ENCODE results near the gene CABLES1.
"Not testable (repeated sequence)": the region's sequence is repeated elsewhere in the genome, so short reads cannot be mapped to it uniquely, and the experiment has no call there.

Gene CABLES1

GRCh38 chr18:23134780-23135549 lies at the start of gene CABLES1:
Gene CABLES1 (plus strand): TSS chr18:23135485. CDS start chr18:23135763, 278 bp downstream.
- DNase-seq (ENCODE audit: low spot score) = no peak

GRCh38 chr18:23087352-23087751 lies 47.9 kb upstream of the CABLES1 start:
- DNase-seq (ENCODE audit: low spot score) = no peak

GRCh38 chr18:23088310-23088709 lies 47.0 kb upstream of the CABLES1 start:
- no peak for DNase-seq (ENCODE audit: low spot score)

- DNase-seq (ENCODE audit: low spot score) = not testable (repeated sequence)
These were observed 44.0 kb upstream of the CABLES1 start for GRCh38 chr18:23091017-23091993.

GRCh38 chr18:23092121-23092520 lies 43.2 kb upstream of the CABLES1 start:
- no peak for DNase-seq (ENCODE audit: low spot score)

- not testable (repeated sequence) for DNase-seq (ENCODE audit: low spot score)
These were observed 42.2 kb upstream of the CABLES1 start for GRCh38 chr18:23093130-23093529.

- no peak for DNase-seq (ENCODE audit: low spot score)
These were observed 41.5 kb upstream of the CABLES1 start for GRCh38 chr18:23093772-23094171.

- no peak for DNase-seq (ENCODE audit: low spot score)
These were observed 40.7 kb upstream of the CABLES1 start for GRCh38 chr18:23094411-23095190.

- DNase-seq (ENCODE audit: low spot score) = no peak
These were observed 39.8 kb upstream of the CABLES1 start for GRCh38 chr18:23095463-23095862.

- not testable (repeated sequence) for DNase-seq (ENCODE audit: low spot score)
These were observed 38.3 kb upstream of the CABLES1 start for GRCh38 chr18:23097016-23097415.

GRCh38 chr18:23099621-23100020 lies 35.7 kb upstream of the CABLES1 start:
- DNase-seq (ENCODE audit: low spot score) = no peak

GRCh38 chr18:23101861-23102432 lies 33.3 kb upstream of the CABLES1 start:
- no peak for DNase-seq (ENCODE audit: low spot score)

GRCh38 chr18:23102493-23103261 lies 32.6 kb upstream of the CABLES1 start:
- DNase-seq (ENCODE audit: low spot score) = no peak

- no peak for DNase-seq (ENCODE audit: low spot score)
These were observed 31.8 kb upstream of the CABLES1 start for GRCh38 chr18:23103449-23103848.

- DNase-seq (ENCODE audit: low spot score) = no peak
These were observed 30.3 kb upstream of the CABLES1 start for GRCh38 chr18:23105030-23105429.

- DNase-seq (ENCODE audit: low spot score) = no peak
These were observed 29.6 kb upstream of the CABLES1 start for GRCh38 chr18:23105581-23106219.

- no peak for DNase-seq (ENCODE audit: low spot score)
These were observed 28.7 kb upstream of the CABLES1 start for GRCh38 chr18:23106575-23106974.

- DNase-seq (ENCODE audit: low spot score) = no peak
These were observed 27.6 kb upstream of the CABLES1 start for GRCh38 chr18:23107718-23108117.

- DNase-seq (ENCODE audit: low spot score) = no peak
These were observed 26.8 kb upstream of the CABLES1 start for GRCh38 chr18:23108496-23108895.

GRCh38 chr18:23109163-23109562 lies 26.1 kb upstream of the CABLES1 start:
- DNase-seq (ENCODE audit: low spot score) = not testable (repeated sequence)

Measured in globus pallidus (tissue), 1 donor.